ENCODE measurements around the gene ADAM33.

The ADAM33 gene

DNA sequence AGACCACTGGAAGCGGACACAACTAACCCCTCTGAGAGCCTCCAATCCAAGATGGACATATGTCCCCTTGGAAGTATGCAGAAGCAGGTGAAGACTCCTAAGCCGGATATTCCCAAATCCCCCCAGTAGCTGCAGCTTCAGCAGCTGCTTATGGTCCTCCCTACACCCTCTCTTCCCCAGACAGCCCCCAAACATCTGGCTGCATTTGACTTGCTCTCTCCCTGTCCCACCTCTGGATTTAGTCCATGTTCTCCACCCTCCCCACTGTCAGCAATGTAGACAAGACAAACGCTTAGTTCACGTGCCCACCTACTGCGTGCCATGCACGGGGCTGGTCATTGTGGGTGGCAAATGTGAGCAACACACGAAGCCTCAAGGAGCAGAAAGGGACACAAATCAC lies 4.6 kb upstream of the ADAM33 start:
- DNase-seq, result no peak

DNA sequence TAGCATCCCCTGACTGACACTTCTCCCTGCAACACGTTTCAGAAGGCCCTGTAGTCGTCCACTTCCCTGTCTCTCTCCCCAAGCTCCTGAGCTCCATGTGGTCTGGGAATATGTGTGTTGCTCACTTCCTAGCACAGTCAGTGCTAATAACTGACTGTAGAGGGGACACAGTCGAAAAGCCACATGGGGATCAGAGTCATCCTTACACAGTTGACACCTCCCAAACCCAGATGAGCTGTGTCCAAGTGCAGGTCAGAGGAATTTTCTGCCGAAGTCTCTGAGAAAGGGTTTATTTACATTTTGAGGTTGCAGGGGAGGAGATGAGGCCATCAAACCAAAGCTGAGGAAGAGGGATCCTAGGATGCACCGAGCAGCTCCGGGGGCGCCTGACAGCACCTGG lies 3.5 kb upstream of the ADAM33 start:
- DNase-seq, result no peak

DNA sequence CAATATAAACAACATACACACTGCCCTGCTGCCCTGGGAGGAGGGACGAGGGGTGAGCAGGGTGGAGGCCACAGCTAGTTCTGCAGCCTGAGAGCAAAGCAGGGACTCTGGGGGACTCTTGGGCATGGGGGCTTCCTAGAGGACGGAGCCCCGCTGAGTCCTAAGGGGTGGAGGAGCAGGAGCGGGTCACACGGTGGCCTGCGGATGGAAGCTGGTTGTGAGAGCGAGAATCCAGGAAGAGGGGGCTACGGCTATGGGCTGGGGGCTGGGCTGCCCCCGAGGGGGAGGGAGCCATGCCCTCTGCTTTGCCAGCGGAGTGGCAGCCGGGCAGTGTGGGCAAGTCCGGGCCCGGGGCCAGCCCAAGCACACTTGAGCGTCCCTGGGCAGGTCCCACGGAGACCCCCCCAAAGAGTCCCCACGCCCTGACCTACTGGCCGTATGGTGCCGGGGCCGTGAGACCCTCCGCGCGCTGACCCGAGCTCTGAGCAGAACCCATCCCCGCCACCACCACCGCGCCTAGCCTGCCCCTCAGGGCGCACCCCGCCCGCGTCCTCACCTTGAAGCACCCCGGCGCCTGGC lies 369 bp downstream of the ADAM33 start:
- DNase-seq, result no peak

DNA sequence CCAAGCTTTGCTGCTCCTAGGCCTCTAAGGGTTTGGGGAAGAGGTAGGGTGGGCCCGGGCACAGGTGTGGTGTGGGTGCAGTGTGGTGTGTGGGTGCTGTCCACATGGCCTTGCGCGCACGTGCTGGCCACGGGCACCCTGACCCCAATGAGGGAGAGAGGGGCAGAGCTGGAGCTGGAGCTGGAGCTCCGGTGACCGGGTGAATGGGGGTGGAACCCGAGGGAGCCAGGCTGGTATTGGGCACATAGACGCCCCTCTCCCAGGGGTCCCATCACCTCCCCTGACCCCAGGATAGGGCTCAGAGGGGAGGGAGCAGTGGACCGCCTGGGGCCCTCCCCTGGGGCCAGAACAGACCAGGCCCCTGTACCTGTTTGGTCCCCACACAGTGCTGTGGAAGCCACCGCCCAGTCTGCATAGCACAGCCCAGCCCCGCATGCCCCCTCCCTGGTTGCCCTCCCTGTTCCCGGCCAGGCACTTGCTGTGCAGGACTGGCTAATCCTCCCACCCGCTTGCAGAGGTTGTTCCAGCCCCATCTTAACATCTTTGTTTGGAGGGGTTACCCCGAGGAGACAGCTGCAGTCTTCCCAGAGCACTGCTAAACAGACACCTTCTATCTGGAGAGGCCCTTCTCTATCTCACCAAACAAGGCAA lies 984 bp downstream of the ADAM33 start:
- no peak for DNase-seq

DNA sequence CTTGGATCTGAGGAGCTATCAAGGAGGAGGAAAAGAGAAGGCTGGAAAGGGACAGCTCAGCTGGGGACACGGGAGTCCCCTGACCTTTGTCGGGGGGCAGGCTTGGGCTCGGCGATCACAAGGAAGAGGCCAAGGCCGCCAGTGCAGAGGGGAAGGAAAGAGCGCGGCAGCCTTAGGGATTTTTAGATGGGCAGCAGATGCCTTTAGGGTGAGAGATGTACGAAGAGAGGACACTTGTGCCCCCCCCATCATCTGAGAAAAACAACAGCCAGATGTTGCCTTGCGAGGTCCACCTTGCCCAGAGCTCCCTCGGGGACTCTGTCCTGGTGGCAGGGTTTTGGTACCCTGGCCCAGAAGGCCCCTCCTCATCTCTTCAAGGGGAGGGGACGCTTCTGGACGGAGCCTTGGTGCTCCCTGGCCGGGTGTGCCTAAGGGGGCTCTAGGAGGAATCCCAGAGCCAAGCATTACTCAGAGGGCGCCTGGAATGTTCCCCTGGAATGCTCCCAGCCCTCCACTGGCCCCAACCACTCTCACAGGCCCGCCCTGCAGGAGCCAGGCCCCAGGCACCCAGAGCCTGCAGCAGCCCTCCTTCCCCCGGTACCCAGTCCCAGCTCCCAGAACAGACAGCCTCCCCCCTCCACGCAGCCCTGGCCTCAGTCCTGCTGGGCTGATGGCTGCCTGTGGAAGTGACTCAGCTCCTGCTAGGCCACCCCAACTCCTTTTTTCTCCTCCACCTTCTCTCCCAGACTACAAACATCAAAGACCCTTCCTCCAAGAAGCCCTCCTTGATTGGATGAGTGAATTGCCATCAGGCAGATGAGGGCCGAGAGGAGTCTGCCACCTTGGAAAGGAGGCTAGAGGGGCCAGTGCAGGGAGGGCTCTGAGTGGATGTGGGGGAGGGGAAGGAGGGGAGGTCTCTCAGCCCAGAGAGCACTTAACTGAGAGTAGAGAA lies 1.8 kb downstream of the ADAM33 start:
- no peak for DNase-seq

DNA sequence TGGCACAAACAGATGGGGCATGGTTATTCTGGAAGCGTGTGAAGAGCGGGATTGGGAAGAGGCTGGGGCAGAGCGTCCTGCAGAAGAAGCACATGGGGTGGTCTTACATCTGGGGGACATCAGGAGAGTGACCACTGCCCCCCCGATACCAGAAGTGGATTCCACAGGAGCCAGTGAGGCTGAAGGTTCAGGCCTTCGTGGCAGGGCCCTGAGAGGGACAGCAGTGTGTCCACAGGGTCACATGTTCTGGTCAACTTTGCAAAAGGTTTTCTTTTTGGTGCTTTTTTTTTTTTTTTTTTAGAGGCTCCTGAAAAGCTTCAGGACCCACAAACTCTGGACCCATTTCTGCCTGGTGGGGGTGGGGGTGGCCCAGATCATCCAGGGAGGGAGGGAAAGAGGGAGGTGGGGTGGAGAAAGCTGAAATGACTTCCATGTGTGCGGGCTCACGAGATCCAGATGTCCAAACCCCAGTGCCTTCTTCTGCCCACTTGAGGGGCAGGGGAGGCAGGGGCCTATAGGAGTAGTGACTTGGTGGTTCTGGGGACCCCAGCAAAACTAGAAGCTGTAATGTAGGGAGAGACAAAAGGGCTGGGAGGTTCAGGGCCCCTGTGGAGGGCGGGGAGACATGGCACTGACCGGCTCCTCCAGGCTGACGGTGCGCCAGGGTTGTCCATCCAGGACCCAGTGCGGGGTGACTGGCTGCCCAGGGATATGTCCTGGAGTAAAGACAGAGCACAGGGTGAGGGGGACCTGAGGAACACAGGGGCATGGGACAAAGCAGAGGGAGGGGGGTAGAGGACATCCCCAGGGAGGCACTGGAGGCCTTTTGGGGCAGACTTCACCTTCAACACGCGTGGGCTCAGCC lies 2.7 kb downstream of the ADAM33 start:
- DNase-seq, result no peak

DNA sequence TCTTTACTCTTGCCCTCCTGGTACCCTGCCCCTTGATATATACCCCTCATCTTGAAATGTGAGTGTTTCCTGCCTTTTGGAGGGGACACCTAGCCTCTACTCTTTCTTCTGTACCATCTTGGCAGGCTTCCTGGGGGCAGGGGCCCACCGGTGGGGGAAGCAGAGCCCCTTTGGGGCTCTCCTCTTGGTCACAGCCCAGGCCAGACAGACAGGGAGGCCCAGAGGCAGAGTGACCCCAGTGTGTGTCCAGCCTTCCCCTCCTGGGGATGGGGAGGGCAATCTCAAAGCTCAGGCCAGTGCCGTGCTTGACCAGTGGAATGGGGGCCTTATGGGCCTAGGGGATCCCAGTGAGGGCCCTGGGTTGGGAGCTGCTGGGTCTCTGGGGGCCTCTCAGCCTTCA lies 3.6 kb downstream of the ADAM33 start:
- DNase-seq, result no peak

DNA sequence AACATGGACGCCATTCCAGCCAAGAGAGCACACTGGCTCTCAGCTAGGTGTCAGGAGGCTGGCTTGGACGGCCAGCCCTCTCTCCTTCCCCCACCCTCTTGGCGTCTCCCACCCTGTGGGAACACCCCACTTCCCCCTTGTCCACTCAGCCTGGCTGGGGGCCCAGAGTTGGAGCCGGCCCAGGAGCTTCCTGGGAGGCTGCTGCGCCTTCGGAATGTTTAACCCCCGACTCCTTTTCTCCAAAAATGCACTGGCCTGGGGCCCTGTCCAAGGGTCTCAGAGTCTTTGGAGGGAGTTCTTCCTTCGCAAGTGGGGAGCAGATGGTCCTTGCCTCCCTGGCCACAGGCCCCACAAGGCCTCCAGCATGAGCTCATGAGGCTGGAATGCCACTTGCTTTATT lies 4.1 kb downstream of the ADAM33 start:
- DNase-seq, result no peak

DNA sequence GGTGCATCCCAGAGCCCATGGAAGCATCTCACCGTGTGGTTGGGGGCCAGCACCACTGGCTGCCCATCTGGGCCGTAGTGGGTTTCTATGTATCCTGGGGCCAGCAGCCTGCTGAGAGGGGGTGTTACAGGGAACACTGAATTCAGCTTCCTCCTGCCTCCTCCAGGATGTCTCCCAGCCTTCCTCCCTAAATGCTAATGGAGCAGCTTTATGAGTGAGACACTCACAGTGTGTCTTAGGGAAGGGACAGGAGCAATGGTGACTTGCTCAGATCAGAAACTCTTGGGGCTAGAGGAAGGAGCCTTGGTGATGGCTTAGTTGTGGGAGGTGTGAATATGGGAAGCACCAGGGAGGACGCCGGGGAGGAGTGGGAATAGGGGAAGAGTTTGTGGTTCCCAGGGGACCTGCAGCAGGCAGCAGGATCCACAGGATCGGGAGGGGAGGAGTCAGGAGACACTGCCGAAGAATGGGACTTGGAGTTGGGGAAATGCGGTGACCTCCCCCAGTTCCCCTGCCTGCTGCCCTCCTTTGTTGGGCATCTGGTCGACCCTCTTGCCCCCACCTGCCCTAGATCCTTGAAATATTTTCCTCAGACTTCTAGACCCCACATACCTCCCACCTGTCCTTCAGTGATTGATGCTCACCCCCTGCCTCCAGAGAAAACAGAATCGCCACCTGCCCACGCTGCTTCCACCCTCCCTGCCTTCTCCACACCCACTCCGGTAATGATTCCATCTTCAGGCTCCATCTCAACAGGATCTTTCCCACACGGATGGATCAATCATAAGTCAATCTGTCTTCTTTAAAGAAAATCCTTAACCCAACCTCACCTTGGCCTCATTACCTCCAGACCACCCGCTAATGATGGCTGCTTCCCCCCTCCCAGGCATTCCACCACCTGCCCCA lies 6.6 kb downstream of the ADAM33 start:
- DNase-seq, result no peak

DNA sequence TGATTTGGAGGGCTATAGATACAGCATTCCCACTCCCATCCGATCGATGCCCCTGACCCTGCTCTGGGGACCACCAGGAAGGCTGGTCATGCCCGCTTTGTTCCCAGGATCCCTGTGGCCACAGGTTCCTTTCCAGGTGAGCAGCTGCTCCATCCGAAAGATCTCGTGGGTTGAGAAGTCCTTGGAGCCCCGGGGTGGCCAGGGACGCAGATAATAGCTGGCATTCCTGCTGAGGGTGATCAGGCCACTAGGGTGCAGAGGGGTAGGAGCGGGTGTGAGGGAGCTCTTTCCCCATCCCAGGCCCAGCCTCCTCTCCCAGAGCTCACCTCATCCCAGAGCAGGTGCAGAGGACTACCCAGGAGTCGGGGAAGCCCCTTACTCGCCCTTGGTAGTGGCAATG lies 7.4 kb downstream of the ADAM33 start:
- DNase-seq, result no peak

DNA sequence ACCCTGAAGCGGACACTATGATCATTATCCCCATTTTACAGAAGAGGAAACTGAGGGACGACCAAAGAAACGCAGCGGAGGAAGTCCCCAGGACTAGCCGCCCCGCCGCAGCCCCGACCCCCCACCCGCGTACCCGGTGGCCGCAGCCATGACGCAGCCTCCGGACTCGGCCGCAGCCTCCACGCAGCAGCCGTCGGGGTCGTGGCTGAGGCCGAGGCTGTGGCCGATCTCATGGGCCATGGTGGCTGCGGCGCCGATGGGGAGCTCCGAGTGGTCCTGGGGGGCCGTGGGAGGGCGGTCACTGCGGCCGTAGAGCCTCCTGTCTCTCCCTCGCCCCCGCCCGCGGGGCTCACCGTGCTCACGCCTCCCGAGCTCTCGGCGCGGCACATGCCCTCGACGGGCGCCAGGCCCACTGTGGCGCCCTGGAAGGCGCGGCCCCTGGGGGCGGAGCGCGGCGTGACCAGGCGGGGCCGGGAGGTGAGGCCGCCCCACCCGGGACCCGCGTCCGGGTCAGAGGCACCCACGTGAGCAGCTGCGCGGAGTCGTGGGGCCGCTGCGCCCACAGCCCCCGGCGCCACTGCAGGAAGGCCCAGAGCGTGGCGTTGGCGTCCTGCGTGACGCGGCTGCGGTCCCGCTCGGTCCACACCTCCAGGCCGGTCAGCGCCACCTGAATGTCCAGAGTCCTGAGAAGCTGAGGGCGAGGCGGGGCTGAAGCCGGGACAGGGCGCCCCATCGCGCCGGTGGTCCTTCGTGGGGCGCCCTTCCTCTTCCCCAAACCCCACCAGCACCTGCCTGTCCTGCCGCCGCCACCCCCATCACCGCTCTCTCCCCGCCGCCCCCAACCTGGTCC lies 8.4 kb downstream of the ADAM33 start:
- no peak for DNase-seq

DNA sequence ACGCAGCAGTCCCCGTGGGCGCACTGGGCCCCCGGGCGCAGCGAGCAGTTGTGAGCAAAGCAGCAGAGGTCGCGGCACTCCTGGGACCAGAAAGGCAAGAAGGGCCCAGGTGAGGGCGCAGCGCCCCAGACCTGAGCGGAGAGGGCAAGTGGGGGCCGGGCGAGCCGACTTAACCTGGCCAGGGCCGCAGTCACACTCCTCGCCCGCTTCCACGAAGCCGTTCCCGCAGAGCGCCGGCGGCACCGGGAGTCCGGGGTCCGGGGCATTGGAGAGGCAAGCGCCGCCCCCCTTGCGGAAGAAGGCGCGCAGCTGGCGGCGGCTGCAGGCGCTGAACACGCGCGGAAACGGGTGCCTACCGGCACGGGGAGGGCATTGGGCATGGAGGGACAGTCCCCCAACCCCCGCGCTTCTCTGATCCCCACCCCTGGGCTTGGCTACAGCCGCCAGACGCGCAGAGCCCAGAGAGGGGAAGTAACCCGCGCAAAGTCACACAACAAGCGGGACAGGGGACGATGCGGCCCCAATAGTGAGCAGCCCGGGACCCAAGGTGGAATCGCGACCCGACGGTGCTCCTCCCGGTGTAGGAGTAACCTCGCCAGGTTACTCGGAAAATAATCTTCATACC lies 9.2 kb downstream of the ADAM33 start:
- no peak for DNase-seq

DNA sequence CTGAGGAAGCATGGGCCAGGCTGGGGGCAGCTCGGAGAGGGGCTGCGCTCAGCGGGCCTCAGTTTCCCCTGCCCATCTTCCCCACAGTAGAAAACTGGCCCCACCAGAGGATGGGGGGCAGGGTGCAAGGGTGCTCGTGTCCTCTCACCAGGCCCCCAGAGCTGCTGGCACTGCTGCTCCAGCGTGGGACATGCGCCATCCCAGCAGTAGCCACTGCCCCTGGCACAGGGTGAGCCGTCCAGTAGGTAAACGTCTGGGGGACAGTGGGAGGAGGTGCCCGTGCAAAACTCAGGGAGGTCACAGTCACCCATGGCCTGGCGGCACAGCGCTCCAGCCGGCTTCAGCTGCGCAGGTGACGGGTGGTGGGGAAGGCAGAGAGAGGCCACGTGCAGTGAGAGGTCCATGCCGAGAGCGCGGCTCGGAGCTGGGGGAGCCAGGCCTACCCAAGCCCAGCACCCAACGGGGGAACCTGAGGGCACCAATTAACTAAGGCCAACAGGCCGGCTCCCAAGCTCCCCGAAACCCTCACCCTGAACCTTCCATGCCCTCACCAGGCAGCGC lies 9.7 kb downstream of the ADAM33 start:
- DNase-seq, result no peak

DNA sequence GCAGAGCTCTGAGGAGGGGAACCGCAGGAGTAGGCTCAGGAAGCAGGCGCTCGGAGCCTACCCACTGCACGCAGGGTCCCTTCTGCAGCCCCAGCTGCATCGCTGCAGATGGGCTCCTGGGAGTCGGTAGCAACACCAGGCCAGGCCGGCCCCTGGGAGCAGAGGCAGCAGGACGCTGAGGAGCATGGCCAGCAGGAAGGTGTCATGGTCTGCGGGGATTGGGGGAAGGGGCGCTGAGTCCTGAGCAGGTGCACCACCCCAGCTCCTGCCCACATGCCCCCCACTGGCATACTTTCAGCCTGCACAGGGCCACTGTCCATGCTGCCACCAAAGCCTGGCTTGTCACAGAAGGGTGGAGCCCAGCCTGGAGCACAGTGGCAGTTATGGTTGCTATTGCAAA lies 10.9 kb downstream of the ADAM33 start:
- DNase-seq, result no peak

DNA sequence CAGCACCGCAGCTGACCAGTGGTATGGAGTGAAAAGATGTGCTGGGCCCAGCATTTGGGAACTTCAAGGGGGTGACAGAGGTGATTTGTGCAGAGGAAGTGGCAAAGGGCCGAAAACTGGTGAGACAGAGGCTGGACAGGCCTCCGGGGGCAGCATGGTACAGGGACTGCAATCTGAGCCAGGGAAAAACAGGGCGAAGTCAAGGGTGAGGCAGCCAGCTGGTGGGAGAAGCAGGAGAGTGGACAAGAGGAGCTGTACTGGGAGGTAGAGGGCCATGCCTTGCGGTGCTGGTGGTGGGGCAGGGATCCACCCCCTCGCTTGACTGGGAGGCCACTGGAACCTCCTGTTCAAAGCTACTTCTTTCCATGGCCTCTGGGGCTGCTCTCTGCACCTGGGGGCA lies 11.3 kb downstream of the ADAM33 start:
- DNase-seq, result no peak

DNA sequence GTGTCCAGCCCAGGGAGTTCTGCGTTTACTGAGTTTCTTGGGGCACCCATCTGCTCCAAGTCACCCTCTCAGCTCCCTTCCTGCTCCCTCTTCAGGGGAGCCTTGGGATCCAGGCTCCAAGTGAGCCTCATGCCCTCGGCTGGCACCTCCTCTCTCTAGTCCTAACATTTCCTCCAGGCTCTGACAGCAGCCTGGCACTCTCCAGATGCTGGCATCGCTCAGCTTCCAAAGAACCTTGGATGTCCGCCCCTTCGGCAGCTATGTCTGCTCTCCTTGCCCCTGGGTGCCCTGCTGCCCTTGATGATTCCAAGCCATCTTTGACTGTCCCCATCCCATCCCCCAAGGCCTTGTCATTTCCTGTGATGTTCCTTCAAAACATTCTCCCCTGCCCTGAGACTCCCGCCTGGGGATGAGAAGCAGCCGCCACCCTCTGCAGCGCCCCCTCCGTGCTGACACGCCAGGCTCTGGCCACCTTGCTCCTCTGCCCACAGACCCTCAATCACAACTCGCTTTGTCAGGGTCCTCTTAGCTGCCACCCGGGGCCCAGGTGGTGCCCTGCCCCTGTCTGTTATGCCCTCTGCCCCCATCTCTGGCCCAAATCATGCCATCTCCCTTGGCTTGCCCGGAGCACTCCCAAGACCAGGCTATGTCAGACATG lies 12.0 kb downstream of the ADAM33 start:
- DNase-seq, result no peak

DNA sequence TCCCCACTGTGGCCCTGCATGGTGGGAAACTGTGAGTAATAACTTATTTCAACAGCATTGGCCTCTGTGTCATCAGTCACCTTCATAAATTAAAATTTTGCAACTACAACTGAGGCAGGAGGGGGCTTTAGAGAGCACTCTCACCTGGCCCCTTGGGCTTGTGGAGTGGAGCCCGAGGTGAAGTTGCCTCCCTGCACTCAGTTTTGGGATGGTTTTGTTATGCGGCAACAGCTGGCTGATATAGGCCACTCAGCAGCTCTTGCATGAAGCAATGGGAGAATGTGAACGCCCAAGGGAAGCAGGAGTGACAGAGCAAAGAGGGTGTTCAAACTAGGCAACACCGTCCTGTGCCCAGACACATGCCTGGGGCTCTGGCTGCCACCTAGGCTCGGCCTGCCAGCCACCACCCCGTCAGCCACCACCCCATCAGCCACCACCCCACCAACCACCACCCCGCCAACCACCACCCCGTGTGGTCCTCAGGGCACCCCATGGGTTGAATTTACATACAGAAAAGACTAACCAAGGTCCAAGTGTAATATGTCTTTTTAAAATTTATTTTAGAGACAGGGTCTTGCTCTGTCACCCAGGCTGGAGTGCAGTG lies 14.3 kb downstream of the ADAM33 start:
- no peak for DNase-seq

DNA sequence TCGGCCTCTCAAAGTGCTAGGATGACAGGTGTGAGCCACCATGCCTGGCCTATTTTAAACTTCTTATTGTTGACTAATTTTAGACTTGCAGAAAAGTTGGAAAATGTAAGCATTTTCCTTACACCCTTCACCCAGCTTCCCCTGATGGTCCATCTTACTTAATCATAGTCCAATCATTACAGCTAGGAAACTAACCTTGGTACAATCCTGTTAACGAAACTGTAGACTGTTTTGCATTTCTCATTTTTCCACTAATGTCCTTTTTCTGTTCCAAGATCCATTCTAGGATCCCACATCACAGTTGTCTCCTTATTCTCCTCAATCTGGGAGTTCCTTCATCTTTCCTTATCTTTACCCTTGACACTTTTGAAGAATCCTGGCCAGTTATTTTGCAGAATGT lies 18.0 kb downstream of the ADAM33 start:
- no peak for DNase-seq

Data from T-helper 1 cell (primary cell).